ENCODE data around the gene UBL7.

Gene UBL7

DNA sequence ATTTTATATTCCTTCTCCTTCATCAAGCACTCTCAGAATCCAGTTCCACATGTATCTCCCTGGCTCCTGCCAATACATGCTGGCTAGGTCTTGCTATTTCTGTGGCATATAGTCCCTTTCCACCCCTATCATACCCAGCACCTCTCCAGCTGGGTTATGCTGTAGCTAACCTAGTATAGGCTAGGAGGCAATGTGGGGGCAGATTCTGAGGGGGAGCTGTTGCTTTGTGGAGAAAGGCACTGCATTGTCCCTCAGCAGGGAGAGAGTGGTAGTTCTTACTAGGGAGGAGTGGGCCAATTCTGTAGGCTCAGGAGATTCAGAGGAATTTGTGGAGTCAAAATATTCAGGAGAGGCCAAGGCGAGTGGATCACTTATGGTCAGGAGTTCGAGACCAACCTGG, 39.4 kb upstream of the UBL7 start:
- TF ChIP-seq, protein P1, sequence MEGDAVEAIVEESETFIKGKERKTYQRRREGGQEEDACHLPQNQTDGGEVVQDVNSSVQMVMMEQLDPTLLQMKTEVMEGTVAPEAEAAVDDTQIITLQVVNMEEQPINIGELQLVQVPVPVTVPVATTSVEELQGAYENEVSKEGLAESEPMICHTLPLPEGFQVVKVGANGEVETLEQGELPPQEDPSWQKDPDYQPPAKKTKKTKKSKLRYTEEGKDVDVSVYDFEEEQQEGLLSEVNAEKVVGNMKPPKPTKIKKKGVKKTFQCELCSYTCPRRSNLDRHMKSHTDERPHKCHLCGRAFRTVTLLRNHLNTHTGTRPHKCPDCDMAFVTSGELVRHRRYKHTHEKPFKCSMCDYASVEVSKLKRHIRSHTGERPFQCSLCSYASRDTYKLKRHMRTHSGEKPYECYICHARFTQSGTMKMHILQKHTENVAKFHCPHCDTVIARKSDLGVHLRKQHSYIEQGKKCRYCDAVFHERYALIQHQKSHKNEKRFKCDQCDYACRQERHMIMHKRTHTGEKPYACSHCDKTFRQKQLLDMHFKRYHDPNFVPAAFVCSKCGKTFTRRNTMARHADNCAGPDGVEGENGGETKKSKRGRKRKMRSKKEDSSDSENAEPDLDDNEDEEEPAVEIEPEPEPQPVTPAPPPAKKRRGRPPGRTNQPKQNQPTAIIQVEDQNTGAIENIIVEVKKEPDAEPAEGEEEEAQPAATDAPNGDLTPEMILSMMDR (conservative IDR thresholded peaks at IDR 0.05; ENCODE audit: low read length): no peak
- no peak for DNase-seq (ENCODE audit: low read depth)
- H3K4me3 ChIP-seq (ENCODE audit: low read length): no peak overlapping the region

DNA sequence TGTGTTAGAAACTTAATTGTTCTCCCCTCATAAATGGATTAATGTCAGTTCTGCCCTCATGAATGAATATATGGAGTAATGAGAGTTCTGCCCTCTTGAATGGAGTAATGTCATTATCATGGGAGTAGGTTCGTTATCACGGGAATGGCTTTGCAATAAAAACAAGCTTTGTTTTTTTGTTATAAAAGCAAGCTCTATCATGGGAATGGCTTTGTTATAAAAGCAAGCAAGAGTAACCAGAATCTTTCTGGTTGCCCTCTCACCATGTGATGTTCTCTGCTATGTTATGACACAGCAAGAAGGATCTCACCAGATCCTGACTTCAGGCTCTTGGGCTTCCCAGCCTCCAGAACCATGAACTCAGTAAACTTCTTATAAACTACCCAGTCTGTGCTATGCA, 38.4 kb upstream of the UBL7 start:
- no peak overlapping the region for H3K4me3 ChIP-seq (ENCODE audit: low read length)
- TF ChIP-seq, protein P1 (conservative IDR thresholded peaks at IDR 0.05; ENCODE audit: low read length): no peak
- no peak for DNase-seq (ENCODE audit: low read depth)

DNA sequence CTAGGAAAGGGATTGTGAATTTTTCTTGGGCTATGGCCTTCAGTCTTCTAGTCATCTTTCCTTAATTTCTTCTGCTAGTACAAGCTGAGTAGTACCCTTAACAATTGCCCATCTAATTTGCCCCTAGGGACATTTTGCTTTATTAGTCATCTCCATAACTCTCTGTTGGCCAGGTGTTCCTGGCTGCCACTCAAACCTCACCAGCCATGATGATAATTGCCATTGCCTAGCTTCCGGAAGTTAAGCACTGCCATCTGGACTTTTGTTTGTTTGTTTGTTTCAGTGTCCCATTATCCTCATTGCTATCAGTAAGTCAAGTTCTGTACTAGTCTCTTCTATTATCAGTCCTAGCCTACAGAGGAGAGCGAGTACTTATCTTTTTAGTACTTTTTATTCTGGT, 36.6 kb upstream of the UBL7 start:
- peak; percentile 12 for DNase-seq (ENCODE audit: low read depth)
- TF ChIP-seq, protein P1 (conservative IDR thresholded peaks at IDR 0.05; ENCODE audit: low read length): no peak
- no peak overlapping the region for H3K4me3 ChIP-seq (ENCODE audit: low read length)

DNA sequence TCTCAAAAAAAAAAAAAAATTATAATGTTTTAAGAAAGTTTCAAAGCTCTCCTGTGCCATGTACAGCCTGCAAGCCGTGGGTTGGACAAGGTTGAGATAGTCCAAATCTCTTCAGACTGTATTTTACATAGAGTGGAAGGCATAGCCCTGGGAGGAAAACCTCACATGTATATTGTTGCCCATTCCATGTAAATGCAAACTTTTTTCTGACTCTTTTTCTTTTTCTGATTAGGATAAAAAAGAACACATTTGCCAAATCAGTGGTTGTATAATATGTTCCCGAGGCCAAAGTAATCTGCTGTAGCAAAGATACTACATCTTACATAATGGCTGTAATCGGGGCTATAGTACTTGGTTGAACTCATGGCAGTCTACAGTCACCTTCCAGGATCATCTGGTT, 35.7 kb upstream of the UBL7 start:
- TF ChIP-seq, protein P1 (conservative IDR thresholded peaks at IDR 0.05; ENCODE audit: low read length): no peak
- H3K4me3 ChIP-seq (ENCODE audit: low read length): no peak overlapping the region
- no peak for DNase-seq (ENCODE audit: low read depth)

DNA sequence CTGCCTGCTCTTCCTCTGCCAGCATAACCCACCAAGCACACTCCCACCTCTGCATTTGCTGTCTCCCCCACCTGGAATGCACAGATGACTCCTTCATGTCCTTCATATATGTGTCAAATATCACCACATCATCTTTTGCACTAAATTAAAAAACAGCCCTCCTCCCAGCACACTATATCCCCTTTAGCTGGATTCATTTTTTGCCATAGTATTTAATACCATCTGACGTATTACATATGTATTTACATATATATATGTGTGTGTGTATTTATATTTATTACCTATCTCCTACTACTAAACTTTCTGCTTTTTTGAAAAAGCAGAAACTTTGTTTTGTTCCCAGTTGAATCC, 29.4 kb upstream of the UBL7 start:
- TF ChIP-seq, protein P1 (conservative IDR thresholded peaks at IDR 0.05; ENCODE audit: low read length): no peak
- no peak for DNase-seq (ENCODE audit: low read depth)
- no peak overlapping the region for H3K4me3 ChIP-seq (ENCODE audit: low read length)

DNA sequence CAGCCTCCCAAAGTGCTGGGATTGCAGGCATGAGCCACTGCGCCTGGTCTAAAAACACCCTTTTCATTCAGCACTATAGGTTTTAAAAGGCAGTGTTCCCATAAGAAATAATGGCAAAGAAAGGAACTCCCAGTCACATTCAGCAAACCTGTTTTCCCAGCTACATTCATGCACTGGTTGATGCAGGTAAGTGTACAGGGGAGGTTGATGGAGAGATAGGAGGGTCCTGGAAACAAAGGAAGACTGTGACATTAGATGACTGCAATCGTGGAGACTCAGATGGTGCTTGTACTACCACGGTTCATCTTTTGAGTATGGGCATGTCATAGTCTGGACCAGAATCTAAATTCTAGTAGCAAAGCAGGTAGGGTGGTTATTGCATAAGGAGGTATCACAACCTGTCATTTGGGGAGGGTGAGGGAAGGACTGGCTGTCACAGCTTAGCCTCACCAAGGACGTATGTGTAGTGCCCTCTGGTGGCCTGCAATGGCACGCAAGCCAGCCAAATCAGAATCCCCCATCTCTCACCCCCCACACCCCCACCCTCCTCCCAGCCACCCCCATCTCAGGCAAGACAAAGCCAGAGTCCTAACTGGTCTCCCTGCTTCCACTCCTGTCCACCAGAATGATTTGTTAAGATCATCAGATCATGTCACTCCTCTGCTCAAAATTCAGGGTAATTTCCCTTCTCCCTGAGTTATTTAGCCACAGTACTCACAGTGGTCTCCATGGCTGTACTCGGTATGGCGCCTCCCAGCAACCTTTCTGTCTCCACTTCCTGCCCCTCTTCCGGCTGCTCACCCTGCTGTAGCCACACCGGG, 28.8 kb upstream of the UBL7 start:
- DNase-seq (ENCODE audit: low read depth): peak; percentile 41

DNA sequence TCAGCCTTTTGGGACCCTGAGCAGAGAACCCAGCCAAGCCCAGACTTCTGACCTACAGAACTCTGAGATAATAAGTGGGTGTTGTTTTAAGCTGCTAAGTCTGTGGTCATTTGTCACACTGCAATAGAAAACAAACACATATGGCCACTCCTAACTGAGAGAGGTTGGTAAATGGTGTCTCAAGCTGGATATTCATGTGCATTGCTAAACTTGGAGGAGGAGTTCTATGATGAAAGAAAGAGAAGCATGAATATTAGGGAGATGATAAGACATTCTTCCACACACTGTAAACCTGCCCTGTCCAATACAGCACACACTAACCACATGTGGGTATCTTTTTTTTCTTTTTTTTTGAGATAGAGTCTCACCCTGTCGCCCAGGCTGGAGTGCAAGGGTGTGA, 27.8 kb upstream of the UBL7 start:
- TF ChIP-seq, protein P1 (conservative IDR thresholded peaks at IDR 0.05; ENCODE audit: low read length): no peak
- DNase-seq (ENCODE audit: low read depth): no peak
- H3K4me3 ChIP-seq (ENCODE audit: low read length): no peak overlapping the region

More for the DNA sequence above, 28.8 kb upstream of the UBL7 start:
- TF ChIP-seq, protein P1 (conservative IDR thresholded peaks at IDR 0.05; ENCODE audit: low read length): peak; percentile 69
- H3K4me3 ChIP-seq (ENCODE audit: low read length): no peak overlapping the region

All from AG10803 (cell line).